DND-41 (cell line): Measurements from ENCODE around the gene KDM1A.

Source experiments
- CTCF ChIP-seq: IDR thresholded peaks from 2 replicates; pipeline ENCODE4 v1.5.1; 2012; ENCODE audit warnings: borderline replicate concordance, low read length, moderate library complexity, mild to moderate bottlenecking; ENCODE audit not compliant: poor library complexity, severe bottlenecking; ENCODE audit errors: extremely low read depth
- EZH2 ChIP-seq: IDR thresholded peaks from 3 replicates; pipeline ENCODE4 v1.6.1; 2012; ENCODE audit warnings: borderline replicate concordance, low read depth, mild to moderate bottlenecking, moderate library complexity, low read length, inconsistent platforms; ENCODE audit not compliant: severe bottlenecking

DNA sequence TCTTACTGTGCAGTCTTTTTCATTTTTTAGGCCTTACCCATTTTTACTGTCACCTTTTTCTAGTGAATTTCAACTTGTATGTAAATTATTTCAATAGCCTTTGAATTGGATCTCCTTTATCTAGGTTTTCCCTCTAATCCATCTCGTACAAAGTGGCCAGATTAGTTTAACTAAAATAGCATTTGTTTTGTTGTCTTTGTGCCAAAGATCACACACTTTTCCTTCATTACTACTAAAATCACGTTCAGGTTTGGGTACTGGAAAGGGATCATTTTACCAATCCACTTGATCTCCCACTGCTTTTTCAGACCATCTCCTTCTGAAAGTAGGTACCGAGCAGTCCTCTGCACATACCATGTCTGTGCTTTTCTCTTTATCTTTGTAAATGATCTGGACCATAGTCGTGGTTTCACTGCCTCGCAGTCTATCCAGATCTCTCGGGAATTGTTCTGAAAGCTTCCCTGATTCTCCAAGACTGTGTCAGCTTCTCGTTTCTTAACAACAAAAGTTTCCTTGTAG lies 20.1 kb downstream of the KDM1A start:
- TF ChIP-seq EZH2 = no peak
- TF ChIP-seq CTCF = no peak
